ENCODE data around the gene LCTL. TPM values are rescaled to one million over a fixed set of nuclear protein-coding genes. Genes with fewer than 3 reads are reported as not detected.
A peak's percentile ranks its signal among the peaks of the same experiment; 100 is the strongest.
"Not testable (repeated sequence)": the region's sequence is repeated elsewhere in the genome, so short reads cannot be mapped to it uniquely, and the experiment has no call there.

The LCTL gene
- total and polyA plus RNA-seq, 10 donors, result not detected

GRCh38 chr15:66503780-66504562 is 61.8 kb downstream of the LCTL start:
- no peak for TF ChIP-seq POLR2A (IDR thresholded peaks at IDR 0.05)
- TF ChIP-seq POLR2AphosphoS5 (IDR thresholded peaks at IDR 0.05), result no peak
- no peak for TF ChIP-seq CTCF (IDR thresholded peaks at IDR 0.05 in 8 of 11, conservative IDR thresholded peaks at IDR 0.05 in 3 of 11)
- Histone ChIP-seq H3K4me1 (peaks cover 19 to 63% (median 41%) of the 10 kb centered on the region in 6 donors), H3K36me3 (peaks cover 0 to 46% (median 41%) of the 10 kb centered on the region in 6 donors), H3K27ac (peak overlapping the region; percentile 87 to 97 (median 95)), H3K27me3 (replicated peaks in 1 of 7) (no peaks in the 10 kb centered on the region), H3K9me3 (no peaks in the 10 kb centered on the region), H3K4me3 (peak overlapping the region; percentile 79 to 99 (median 94))
- no peak for DNase-seq
- 0 to 1% (median 0%) methylated on average over 12 of the region's 12 CpGs for WGBS, 5 donors
- intact Hi-C loops (cut with DNase I; ENCODE audit: low total_unique reads), result loop anchor here (5.0 kb wide), 1 partner anchor 117 kb away; the partner anchor contains the start of gene MAP2K1

- WGBS, 5 donors, result 49 to 64% (median 54%) methylated on average over 13 of the region's 13 CpGs
- not testable (repeated sequence) for H3K27me3 ChIP-seq (replicated peaks in 1 of 7); DNase-seq; H3K9me3 ChIP-seq
- peaks cover 19 to 71% (median 48%) of the 10 kb centered on the region in 6 donors for H3K4me1 ChIP-seq
- peaks cover 0 to 52% (median 50%) of the 10 kb centered on the region in 6 donors for H3K36me3 ChIP-seq
- intact Hi-C loops (cut with DNase I; ENCODE audit: low total_unique reads), result loop anchor here (5.0 kb wide), 1 partner anchor 116 kb away; the partner anchor contains the start of gene MAP2K1
- peak overlapping the region; percentile 79 to 99 (median 94) for H3K4me3 ChIP-seq
- H3K27ac ChIP-seq, result peak overlapping the region in 6 of 8 donors; percentile 10 to 97 (median 94)
Measured at GRCh38 chr15:66503041-66503648, 62.7 kb downstream of the LCTL start.

- H3K27me3 ChIP-seq (replicated peaks in 1 of 7), result no peaks in the 10 kb centered on the region
- peaks cover 0 to 55% (median 50%) of the 10 kb centered on the region in 6 donors for H3K36me3 ChIP-seq
- peak overlapping the region in 2 of 8 donors; percentile 10 to 97 for H3K27ac ChIP-seq
- WGBS, 5 donors, result 54 to 78% (median 67%) methylated on average over 10 of the region's 10 CpGs
- no peak for DNase-seq
- peaks cover 21 to 78% (median 53%) of the 10 kb centered on the region in 6 donors for H3K4me1 ChIP-seq
- peak overlapping the region in 6 of 8 donors; percentile 79 to 99 (median 94) for H3K4me3 ChIP-seq
- intact Hi-C loops (cut with DNase I; ENCODE audit: low total_unique reads), result loop anchor here (5.0 kb wide), 1 partner anchor 115 kb away; the partner anchor contains the start of gene MAP2K1
- TF ChIP-seq POLR2A (IDR thresholded peaks at IDR 0.05), result no peak
- no peak for TF ChIP-seq CTCF (IDR thresholded peaks at IDR 0.05 in 8 of 11, conservative IDR thresholded peaks at IDR 0.05 in 3 of 11)
- TF ChIP-seq POLR2AphosphoS5 (IDR thresholded peaks at IDR 0.05), result no peak
- no peaks in the 10 kb centered on the region for H3K9me3 ChIP-seq
Measured at GRCh38 chr15:66502491-66502890, 63.3 kb downstream of the LCTL start.

- Histone ChIP-seq H3K4me1 (peaks cover 30 to 81% (median 58%) of the 10 kb centered on the region in 6 donors), H3K36me3 (peaks cover 0 to 62% (median 55%) of the 10 kb centered on the region in 6 donors)
- not testable (repeated sequence) for H3K4me3 ChIP-seq; DNase-seq; H3K27ac ChIP-seq; H3K9me3 ChIP-seq; H3K27me3 ChIP-seq (replicated peaks in 1 of 7)
- intact Hi-C loops (cut with DNase I; ENCODE audit: low total_unique reads), result loop anchor here (5.0 kb wide), 1 partner anchor 113 kb away; the partner anchor contains the start of gene MAP2K1
- 85 to 90% (median 87%) methylated on average over 7 of the region's 7 CpGs for WGBS, 5 donors
Measured at GRCh38 chr15:66500346-66500745, 65.5 kb downstream of the LCTL start.
